SK-N-MC (cell line): ENCODE results near the gene TSEN15.

ENCODE experiments used
- DNase-seq: peaks from one replicate; pipeline ENCODE4 v3.0.0-alpha.2; 2011; ENCODE audit warnings: low read depth, low spot score
- H3K27ac ChIP-seq: fragments of 200-600 bp; sonication (generic); 2 replicates; pipeline ENCODE4 v1.5.1; 2016; ENCODE audit warnings: mixed run types
- H3K36me3 ChIP-seq: fragments of 200-600 bp; sonication (generic); 2 replicates; pipeline ENCODE4 v1.6.1; 2017; ENCODE audit warnings: antibody characterized with exemption, low read length, mixed read lengths; ENCODE audit not compliant: insufficient read depth
- H3K4me3 ChIP-seq: fragments of 200-600 bp; sonication (generic); 2 replicates; pipeline ENCODE4 v1.5.1; 2016
- H3K9ac ChIP-seq: fragments of 200-600 bp; sonication (generic); 2 replicates; pipeline ENCODE4 v1.8.0; 2017; ENCODE audit warnings: mixed run types, mixed read lengths; ENCODE audit not compliant: insufficient read length
- H3K9me3 ChIP-seq: fragments of 200-600 bp; sonication (generic); 2 replicates; pipeline ENCODE4 v1.6.1; 2017; ENCODE audit warnings: low read depth, mild to moderate bottlenecking, antibody characterized with exemption, low read length, moderate library complexity, mixed read lengths
- EZH2 ChIP-seq: fragments of 200-600 bp; sonication (generic); IDR thresholded peaks from one replicate; pipeline ENCODE4 v1.6.1; 2017; ENCODE audit warnings: antibody characterized with exemption
- FOXP2 ChIP-seq: optimal IDR thresholded peaks from 2 replicates; pipeline ENCODE3; 2011; ENCODE audit warnings: mild to moderate bottlenecking, moderate library complexity; ENCODE audit not compliant: insufficient read depth; ENCODE audit errors: extremely low read length, control extremely low read depth
- POLR2AphosphoS5 ChIP-seq: IDR thresholded peaks from 2 replicates; pipeline ENCODE4 v1.6.1; 2012; ENCODE audit warnings: mild to moderate bottlenecking, low read depth, low read length, borderline replicate concordance

The TSEN15 gene

DNA sequence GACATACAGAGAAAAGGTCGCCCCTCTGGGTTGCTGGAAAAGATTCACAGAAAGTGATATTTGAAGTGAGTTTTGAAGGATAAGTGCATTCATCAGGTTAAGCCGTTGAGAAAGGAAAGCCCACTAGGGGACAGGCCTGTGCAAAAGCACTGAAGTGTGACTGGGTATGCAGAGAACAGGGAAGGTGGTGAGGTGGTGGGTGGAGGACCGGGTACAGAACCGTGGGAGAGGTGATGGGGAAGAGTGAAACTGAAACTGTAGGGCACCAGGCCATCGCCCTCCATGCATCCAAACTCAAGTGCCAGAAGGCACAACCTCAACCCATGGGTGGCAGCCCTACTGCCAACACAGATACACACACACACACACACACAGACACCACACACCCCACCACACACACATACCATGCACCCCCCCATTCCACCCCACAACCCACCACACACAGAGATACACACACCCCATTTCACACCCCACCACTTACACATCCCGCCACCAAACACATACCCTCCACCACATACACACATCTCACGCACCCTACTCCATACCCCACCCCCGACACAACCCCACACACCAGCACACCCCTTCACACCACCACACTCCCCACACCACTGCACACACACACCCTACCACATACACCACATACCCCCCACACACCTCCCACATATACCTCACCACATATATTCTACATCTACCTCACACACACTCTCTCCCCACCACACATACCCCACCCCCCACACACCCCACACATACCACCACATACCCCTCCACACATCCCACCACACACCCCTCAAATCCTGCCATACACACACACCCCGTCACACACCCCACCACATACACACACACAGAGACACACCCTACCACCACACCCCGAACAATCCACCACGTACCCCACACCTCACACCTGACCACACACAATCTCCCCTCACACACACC is 59.0 kb downstream of the TSEN15 start:
- Histone ChIP-seq H3K27ac (peak overlapping the region; percentile 83; the same call in 1 of the 2 replicates), H3K4me3 (no peak overlapping the region), H3K9ac (no peak overlapping the region), H3K9me3 (peaks cover 10% of the 10 kb centered on the region; the same call in 1 of the 2 replicates), H3K36me3 (no peaks in the 10 kb centered on the region; the same call in 1 of the 2 replicates)
- no peak for DNase-seq
- TF ChIP-seq POLR2AphosphoS5: no peak

DNA sequence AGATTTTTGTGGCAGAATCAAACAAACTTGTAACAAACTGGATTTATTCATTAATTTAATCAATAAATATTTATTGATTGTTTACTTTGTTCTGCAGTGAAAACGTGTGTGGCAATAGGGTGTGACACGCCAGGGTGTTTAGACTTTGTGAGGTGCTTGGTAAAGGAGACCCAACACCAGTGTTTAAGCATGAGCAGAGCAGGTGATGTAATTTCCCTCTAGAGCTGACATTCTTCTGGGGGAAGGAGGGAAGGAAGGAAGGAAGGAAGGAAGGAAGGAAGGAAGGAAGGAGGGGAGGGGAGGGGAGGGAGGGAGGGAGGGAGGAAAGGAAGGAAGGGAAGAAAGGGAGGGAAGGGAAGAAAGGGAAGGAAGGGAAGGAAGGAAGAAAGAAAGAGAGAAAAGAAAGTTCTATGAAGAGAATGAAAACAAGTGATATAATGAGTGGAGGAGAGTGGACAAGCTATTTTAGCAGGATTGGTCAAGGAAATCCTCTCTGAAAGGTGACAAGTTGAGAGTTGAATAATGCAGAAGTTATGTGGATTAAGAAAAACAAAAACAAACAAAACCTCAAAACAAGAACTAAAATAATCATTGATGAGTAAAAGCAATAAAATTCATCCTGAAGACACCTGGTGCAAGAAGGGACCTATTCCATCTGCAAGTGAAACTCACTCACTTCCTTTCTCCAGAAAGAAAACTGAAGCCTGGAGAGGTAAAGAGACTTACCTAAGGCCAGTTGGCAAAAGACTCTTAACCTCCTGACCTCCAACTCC is 60.8 kb downstream of the TSEN15 start:
- TF ChIP-seq FOXP2: no peak
- TF ChIP-seq POLR2AphosphoS5: peak; percentile 20; the same call in 1 of the 2 replicates
- Histone ChIP-seq H3K9ac (peak overlapping the region; percentile 51), H3K27ac (peak overlapping the region; percentile 86), H3K4me3 (peak overlapping the region; percentile 56), H3K9me3 (no peaks in the 10 kb centered on the region), H3K36me3 (no peaks in the 10 kb centered on the region)
- DNase-seq: peak; percentile 77

DNA sequence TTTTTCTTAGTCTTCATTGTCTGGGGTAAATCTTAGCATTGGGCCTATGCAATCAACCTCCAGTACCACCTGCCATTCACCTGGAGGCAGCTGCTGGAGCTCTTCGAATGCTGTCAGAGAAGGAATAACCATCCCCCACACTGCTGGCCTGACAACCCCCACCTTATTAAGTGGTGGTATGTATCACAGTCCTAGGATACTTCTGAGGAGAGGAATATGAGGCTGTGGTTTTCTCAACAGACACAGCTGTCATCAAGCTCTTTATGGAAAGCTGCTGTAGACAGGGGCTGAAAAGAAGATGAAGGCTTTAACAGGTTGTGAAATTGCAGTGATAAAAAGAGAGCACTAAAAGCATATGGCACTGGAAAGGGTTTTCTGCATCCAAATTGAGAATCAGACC is 61.7 kb downstream of the TSEN15 start:
- Histone ChIP-seq H3K27ac (peak overlapping the region; percentile 74), H3K9me3 (no peaks in the 10 kb centered on the region), H3K36me3 (no peaks in the 10 kb centered on the region), H3K9ac (no peak overlapping the region), H3K4me3 (peak overlapping the region; percentile 60)
- TF ChIP-seq EZH2 (no peak), FOXP2 (no peak), POLR2AphosphoS5 (peak; percentile 45; the same call in 1 of the 2 replicates)
- peak; percentile 55 for DNase-seq

DNA sequence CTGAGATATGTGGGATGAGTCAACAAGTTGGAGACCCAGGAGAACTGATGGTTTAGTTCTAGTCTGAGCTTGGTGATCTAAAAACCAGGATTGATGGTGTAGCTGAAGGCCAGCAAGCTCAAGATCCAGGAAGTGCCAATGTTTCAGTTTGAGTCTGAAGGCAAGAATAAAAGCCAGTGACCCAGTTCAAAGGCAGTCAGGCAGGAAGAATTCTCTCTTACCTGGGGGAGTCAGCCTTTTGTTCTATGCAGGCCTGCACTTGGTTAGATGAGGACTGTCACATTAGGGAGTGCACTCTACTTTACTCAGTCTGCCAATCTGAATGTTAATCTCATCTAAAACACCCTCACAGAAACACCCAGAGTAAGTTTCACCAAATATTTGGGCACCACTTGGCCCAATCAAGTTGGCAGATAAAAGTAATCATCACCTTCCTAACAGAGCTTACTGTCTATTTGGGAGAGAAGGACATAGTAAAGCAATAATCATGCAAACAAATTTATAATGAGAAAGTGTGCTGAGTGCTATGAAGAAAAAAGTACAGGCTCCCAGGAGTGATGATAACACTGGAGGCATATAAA is 63.4 kb downstream of the TSEN15 start:
- no peak for DNase-seq
- no peak for TF ChIP-seq POLR2AphosphoS5
- TF ChIP-seq EZH2: no peak
- TF ChIP-seq FOXP2: no peak
- Histone ChIP-seq H3K9ac (no peak overlapping the region), H3K27ac (no peak overlapping the region), H3K9me3 (no peaks in the 10 kb centered on the region), H3K36me3 (no peaks in the 10 kb centered on the region), H3K4me3 (no peak overlapping the region)

DNA sequence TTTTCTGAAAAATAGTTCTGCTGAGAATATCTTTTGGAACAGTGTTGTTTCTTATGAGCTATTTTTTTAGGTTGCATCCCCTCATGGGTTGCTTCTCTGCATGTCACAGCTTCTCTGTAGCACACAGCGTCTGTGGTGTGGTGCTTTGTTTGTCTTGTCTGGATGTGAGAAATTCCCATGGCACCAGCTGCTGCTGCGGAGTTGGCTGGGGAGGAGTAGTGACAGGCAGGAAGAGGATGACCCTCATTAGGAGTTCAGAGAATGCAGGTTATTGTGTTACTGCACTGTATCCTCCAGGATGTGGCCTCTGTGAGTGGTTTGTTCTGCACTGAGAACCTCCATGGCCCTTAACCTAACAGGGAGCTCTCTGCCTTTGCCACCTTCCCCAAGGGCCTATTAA is 64.8 kb downstream of the TSEN15 start:
- Histone ChIP-seq H3K36me3 (peaks cover 3% of the 10 kb centered on the region; the same call in 1 of the 2 replicates), H3K27ac (no peak overlapping the region), H3K9ac (no peak overlapping the region), H3K4me3 (no peak overlapping the region), H3K9me3 (no peaks in the 10 kb centered on the region)
- no peak for TF ChIP-seq FOXP2
- TF ChIP-seq EZH2: no peak
- no peak for TF ChIP-seq POLR2AphosphoS5
- DNase-seq: no peak

DNA sequence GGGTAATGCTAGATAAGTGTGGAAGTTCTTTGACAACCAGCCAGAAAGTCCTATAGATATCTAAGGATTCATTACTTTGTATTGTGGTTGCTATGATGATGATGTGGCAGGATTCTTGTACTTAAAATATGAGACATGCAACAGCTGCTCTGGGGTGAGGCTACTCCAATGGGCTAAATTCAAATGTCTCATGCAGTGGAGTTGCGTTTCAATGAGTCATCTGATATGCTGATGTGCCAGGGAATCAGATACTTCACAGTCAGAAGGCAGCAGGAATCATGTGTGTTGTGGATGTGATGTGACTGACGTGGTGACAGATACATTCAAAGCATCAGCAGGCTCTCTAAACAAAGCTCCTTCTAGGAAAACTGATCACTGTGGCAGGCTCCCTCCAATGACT is 66.5 kb downstream of the TSEN15 start:
- H3K27ac ChIP-seq: no peak overlapping the region
- TF ChIP-seq POLR2AphosphoS5: no peak
- no peak for TF ChIP-seq FOXP2
- no peak for TF ChIP-seq EZH2
- no peak for DNase-seq

More for the DNA sequence above, 66.5 kb downstream of the TSEN15 start:
- no peak overlapping the region for H3K4me3 ChIP-seq
- no peaks in the 10 kb centered on the region for H3K9me3 ChIP-seq
- H3K36me3 ChIP-seq: peaks cover 6% of the 10 kb centered on the region; the same call in 1 of the 2 replicates
- H3K9ac ChIP-seq: no peak overlapping the region
